Endothelial cell of umbilical vein (primary cell): ENCODE data around the gene C1orf94. TPM values are rescaled to one million over a fixed set of nuclear protein-coding genes. Genes with fewer than 3 reads are reported as not detected.

ENCODE experiments used
- BruUV-seq: library from RNA; stranded (reverse); fragments of 400-500 nt; replicated peaks from 2 replicates; lab custom pipeline; 2021; lab: Mats Ljungman, UMichigan
- CTCF ChIA-PET: fragments of 300-600, 350-600 bp; sonication (Branson Sonifier 250); formaldehyde crosslinking; loops from one replicate; lab custom pipeline; 2021; ENCODE audit warnings: antibody characterized with exemption, inconsistent platforms; lab: Charles Lee
- POLR2A ChIA-PET: fragments of 300-600, 350-600 bp; sonication (Branson Sonifier 250); formaldehyde crosslinking; loops from one replicate; lab custom pipeline; 2021; ENCODE audit warnings: antibody characterized with exemption, inconsistent platforms; lab: Charles Lee
- DNase-seq: peaks from one replicate; pipeline ENCODE4 v3.0.0-alpha.2; 2011; ENCODE audit warnings: low read depth, low spot score
- FAIRE-seq: peaks from 2 replicates; lab custom pipeline; 2011; peaks lifted over from hg19 to GRCh38; lab: Jason Lieb, UNC
- H2AFZ ChIP-seq: 2 replicates; pipeline ENCODE4 v1.6.0; 2012; ENCODE audit warnings: low read depth, low read length, control low read depth, inconsistent platforms
- H3K27ac ChIP-seq: 2 replicates; pipeline ENCODE4 v1.5.1; 2011; ENCODE audit warnings: low read depth, mild to moderate bottlenecking, control low read depth, low read length, moderate library complexity; ENCODE audit not compliant: insufficient read depth
- H3K27me3 ChIP-seq, 2 experiments: 2 replicates each; pipeline versions ENCODE4 v1.6.0 to v1.6.1; 2011; ENCODE audit warnings: low read length in 2 of 2, mixed read lengths in 1 of 2; ENCODE audit not compliant: control insufficient read depth in 2 of 2, insufficient read depth in 2 of 2
- H3K36me3 ChIP-seq, 2 experiments: 2 replicates in 1 of 2; 3 replicates in 1 of 2; pipeline ENCODE4 v1.5.1; 2011; ENCODE audit warnings: low read length in 2 of 2, mild to moderate bottlenecking in 1 of 2, moderate library complexity in 1 of 2; ENCODE audit not compliant: control insufficient read depth in 2 of 2, insufficient read depth in 2 of 2; ENCODE audit errors: extremely low read depth in 1 of 2
- H3K4me1 ChIP-seq: 3 replicates; pipeline ENCODE4 v1.5.1; 2011; ENCODE audit warnings: mild to moderate bottlenecking, low read length; ENCODE audit not compliant: control insufficient read depth, insufficient read depth; ENCODE audit errors: extremely low read depth
- H3K4me2 ChIP-seq: 2 replicates; pipeline ENCODE4 v1.6.1; 2011; ENCODE audit warnings: low read length, control low read depth, mixed read lengths; ENCODE audit not compliant: insufficient read depth
- H3K4me3 ChIP-seq, 3 experiments: fragments of 200-600 bp in 1 of 3; sonication (generic), shearing (Covaris generic) in 1 of 3; replicated peaks in 1 of 3; 2 replicates each; pipeline ENCODE4 v1.5.1; 2011 to 2016; ENCODE audit warnings: control low read depth in 3 of 3, low read length in 3 of 3, mild to moderate bottlenecking in 2 of 3, inconsistent platforms in 1 of 3, low read depth in 1 of 3, moderate library complexity in 1 of 3; ENCODE audit not compliant: insufficient read depth in 1 of 3
- H3K79me2 ChIP-seq: 2 replicates; pipeline ENCODE4 v1.6.0; 2012; ENCODE audit warnings: low read length, inconsistent platforms; ENCODE audit not compliant: control insufficient read depth, insufficient read depth
- H3K9ac ChIP-seq: replicated peaks from 2 replicates; pipeline ENCODE3; 2011; ENCODE audit warnings: low read length, control low read depth; ENCODE audit not compliant: insufficient read depth; ENCODE audit errors: extremely low read depth
- H3K9me1 ChIP-seq: replicated peaks from 3 replicates; pipeline ENCODE4 v1.6.0; 2011; ENCODE audit warnings: mild to moderate bottlenecking, low read length; ENCODE audit not compliant: control insufficient read depth, insufficient read depth; ENCODE audit errors: extremely low read depth
- H3K9me3 ChIP-seq: replicated peaks from 2 replicates; pipeline ENCODE4 v1.5.1; 2012; ENCODE audit warnings: low read length, inconsistent platforms; ENCODE audit not compliant: control insufficient read depth, insufficient read depth
- H4K20me1 ChIP-seq: replicated peaks from 2 replicates; pipeline ENCODE3; 2011; ENCODE audit warnings: mild to moderate bottlenecking, low read length; ENCODE audit not compliant: control insufficient read depth, insufficient read depth; ENCODE audit errors: extremely low read depth
- CTCF ChIP-seq, 2 donors: IDR thresholded peaks; 1 replicate in 1 of 2; 2 replicates in 1 of 2; pipeline ENCODE4 v1.5.1; 2011; ENCODE audit warnings: low read length in 2 of 2, mild to moderate bottlenecking in 2 of 2, moderate library complexity in 2 of 2, control low read depth in 1 of 2, inconsistent platforms in 1 of 2, low read depth in 1 of 2; ENCODE audit not compliant: insufficient read depth in 1 of 2; ENCODE audit errors: extremely low read depth in 1 of 2
- EZH2 ChIP-seq: IDR thresholded peaks from 2 replicates; pipeline ENCODE4 v1.6.1; 2012; ENCODE audit warnings: borderline replicate concordance, low read depth, mild to moderate bottlenecking, moderate library complexity, low read length, inconsistent platforms; ENCODE audit not compliant: severe bottlenecking
- FOS ChIP-seq: IDR thresholded peaks from 2 replicates; pipeline ENCODE4 v1.6.1; 2011; ENCODE audit warnings: mild to moderate bottlenecking, low read length, moderate library complexity, borderline replicate concordance; ENCODE audit not compliant: insufficient read depth
- GATA2 ChIP-seq: IDR thresholded peaks from 2 replicates; pipeline ENCODE4 v1.7.0; 2011; ENCODE audit warnings: low read depth, mild to moderate bottlenecking, moderate library complexity, mixed read lengths, low read length; ENCODE audit not compliant: insufficient read length, insufficient read depth
- JUN ChIP-seq: IDR thresholded peaks from 2 replicates; pipeline ENCODE4 v1.6.1; 2011; ENCODE audit warnings: borderline replicate concordance, low read depth; ENCODE audit not compliant: insufficient read length, insufficient read depth
- MAX ChIP-seq: IDR thresholded peaks from 2 replicates; pipeline ENCODE4 v1.6.1; 2011; ENCODE audit not compliant: insufficient read depth, insufficient read length
- MYC ChIP-seq: IDR thresholded peaks from one replicate; pipeline ENCODE4 v1.6.1; 2011; ENCODE audit warnings: mild to moderate bottlenecking, low read depth, low read length
- POLR2A ChIP-seq: IDR thresholded peaks from 2 replicates; pipeline ENCODE4 v1.6.1; 2012; ENCODE audit warnings: low read depth, mild to moderate bottlenecking, control low read depth, low read length
- POLR2AphosphoS5 ChIP-seq: IDR thresholded peaks from 2 replicates; pipeline ENCODE4 v1.6.1; 2012; ENCODE audit warnings: low read depth, mild to moderate bottlenecking, control low read depth, low read length, moderate library complexity; ENCODE audit not compliant: insufficient read depth
- dilution Hi-C: fragments of 300-500 bp; cut with MboI; formaldehyde crosslinking; loops from one replicate; pipeline ENCODE4 v1.15.0; 2019; ENCODE audit warnings: low sequenced_read_pairs; ENCODE audit not compliant: extremely low pct_ligation_motif_present
- intact Hi-C: fragments of 100-400 bp; cut with micrococcal nuclease; formaldehyde crosslinking; loops from one replicate; pipeline ENCODE4 v1.10.0; 2022
- polyA plus RNA-seq, 4 experiments: library from polyadenylated mRNA; depleted of rRNA in 3 of 4; stranded (reverse) in 3 of 4; unstranded in 1 of 4; fragments of >200 nt; gene quantifications; 2 replicates each; pipeline versions ENCODE4 v1.2.1 to v1.2.3, GENCODE V29; 2011 to 2012; ENCODE audit warnings: missing spikeins in 1 of 4
- total RNA-seq: library from RNA; stranded (reverse); gene quantifications from 2 replicates; pipeline ENCODE4 v1.2.3, GENCODE V29; 2021

C1orf94 gene
- total and polyA plus RNA-seq, 2 donors (not counting 3 experiments of a cell fraction or from before 2014, with no cell fraction given): not detected

GRCh38 chr1:34262921-34263320 lies 86.2 kb downstream of the C1orf94 start:
- no peak for FAIRE-seq
- Histone ChIP-seq H3K36me3 (no peaks in the 10 kb centered on the region), H3K79me2 (no peaks in the 10 kb centered on the region), H3K9me3 (no peaks in the 10 kb centered on the region), H3K27ac (no peak overlapping the region), H2AFZ (no peak overlapping the region), H4K20me1 (no peaks in the 10 kb centered on the region), H3K4me2 (no peak overlapping the region), H3K27me3 (no peaks in the 10 kb centered on the region), H3K9ac (no peak overlapping the region), H3K4me3 (no peak overlapping the region), H3K9me1 (no peaks in the 10 kb centered on the region), H3K4me1 (no peaks in the 10 kb centered on the region)
- ChIA-PET POLR2A (no interaction called here), CTCF (no interaction called here)
- BruUV-seq: no TSS peak
- intact Hi-C loops (no loop called here), dilution Hi-C loops (no loop called here)
- no peak for TF ChIP-seq FOS
- no peak for TF ChIP-seq MYC
- no peak for TF ChIP-seq JUN
- no peak for TF ChIP-seq GATA2
- no peak for TF ChIP-seq POLR2AphosphoS5
- no peak for TF ChIP-seq CTCF (IDR thresholded peaks at IDR 0.05; ENCODE audit: extremely low read depth in 1 of 2, insufficient read depth in 1 of 2, low read depth in 1 of 2, low read length in 2 of 2)
- TF ChIP-seq POLR2A: no peak
- TF ChIP-seq MAX: no peak
- TF ChIP-seq EZH2: no peak
- no peak for DNase-seq
